PC-9 (cell line): Measurements from ENCODE around the gene S100Z. TPM values are rescaled to one million over a fixed set of nuclear protein-coding genes. Genes with fewer than 3 reads are reported as not detected.

ENCODE experiments used
- BruUV-seq: library from RNA; stranded (reverse); fragments of 400-500 nt; replicated peaks from 2 replicates; lab custom pipeline; 2021; lab: Mats Ljungman, UMichigan
- CTCF ChIA-PET: fragments of 300-600 bp; sonication (Branson Sonifier 250); formaldehyde crosslinking; loops from one replicate; lab custom pipeline; 2022; ENCODE audit warnings: antibody characterized with exemption; lab: Charles Lee
- POLR2A ChIA-PET: fragments of 300-600 bp; sonication (Branson Sonifier 250); formaldehyde crosslinking; loops from one replicate; lab custom pipeline; 2022; ENCODE audit warnings: antibody characterized with exemption; ENCODE audit not compliant: unreplicated experiment; lab: Charles Lee
- DNase-seq, 2 experiments: peaks; one replicate each; pipeline versions ENCODE4 v3.0.0 to v3.0.0-alpha.2; 2015 to 2022; ENCODE audit warnings: mixed read lengths in 1 of 2
- H2AFZ ChIP-seq: fragments of 200-600 bp; sonication (generic); 2 replicates; pipeline ENCODE4 v1.8.1; 2017; ENCODE audit warnings: antibody characterized with exemption
- H3F3A ChIP-seq: fragments of 200-600 bp; sonication (generic); 2 replicates; pipeline ENCODE4 v1.8.1; 2017; ENCODE audit warnings: antibody characterized with exemption, mild to moderate bottlenecking, low read depth; ENCODE audit not compliant: insufficient read depth
- H3K27ac ChIP-seq: fragments of 200-600 bp; sonication (generic); 2 replicates; pipeline ENCODE4 v1.6.1; 2016; ENCODE audit warnings: mixed run types
- H3K27me3 ChIP-seq: fragments of 200-600 bp; sonication (generic); 2 replicates; pipeline ENCODE4 v1.6.1; 2016; ENCODE audit warnings: low read depth, mixed run types; ENCODE audit not compliant: insufficient read depth
- H3K36me3 ChIP-seq: fragments of 200-600 bp; sonication (generic); 2 replicates; pipeline ENCODE4 v1.6.1; 2016; ENCODE audit warnings: low read depth, mixed run types
- H3K4me1 ChIP-seq: fragments of 200-600 bp; sonication (generic); replicated peaks from 2 replicates; pipeline ENCODE4 v1.6.1; 2016; ENCODE audit warnings: mixed run types; ENCODE audit not compliant: insufficient read depth
- H3K4me2 ChIP-seq: fragments of 200-600 bp; sonication (generic); 2 replicates; pipeline ENCODE4 v1.6.1; 2017; ENCODE audit warnings: mixed run types
- H3K4me3 ChIP-seq: fragments of 200-600 bp; sonication (generic); 2 replicates; pipeline ENCODE4 v1.6.1; 2016; ENCODE audit warnings: mixed run types
- H3K79me2 ChIP-seq: fragments of 200-600 bp; sonication (generic); 2 replicates; pipeline ENCODE4 v1.6.1; 2017; ENCODE audit warnings: low read depth, mixed run types
- H3K9me2 ChIP-seq: fragments of 200-600 bp; sonication (generic); 2 replicates; pipeline ENCODE4 v1.8.1; 2017; ENCODE audit warnings: mild to moderate bottlenecking; ENCODE audit not compliant: insufficient read depth
- H3K9me3 ChIP-seq: fragments of 200-600 bp; sonication (generic); 2 replicates; pipeline ENCODE4 v1.8.1; 2016; ENCODE audit warnings: low read depth; ENCODE audit not compliant: insufficient read depth
- H4K20me1 ChIP-seq: fragments of 200-600 bp; sonication (generic); 2 replicates; pipeline ENCODE4 v1.8.1; 2017; ENCODE audit not compliant: insufficient read depth
- CTCF ChIP-seq: fragments of 200-600 bp; sonication (generic); conservative IDR thresholded peaks from 2 replicates; pipeline ENCODE4 v1.6.1; 2017; ENCODE audit warnings: mixed run types, antibody characterized with exemption, mild to moderate bottlenecking, moderate library complexity
- EZH2 ChIP-seq: fragments of 200-600 bp; sonication (generic); IDR thresholded peaks from 2 replicates; pipeline ENCODE4 v1.8.0; 2017; ENCODE audit warnings: antibody characterized with exemption, low read depth
- intact Hi-C: fragments of 100-400 bp; cut with micrococcal nuclease; formaldehyde crosslinking; loops from one replicate; pipeline ENCODE4 v1.10.0; 2022; ENCODE audit not compliant: unreplicated experiment
- total RNA-seq: library from RNA; stranded (reverse); gene quantifications from 2 replicates; pipeline ENCODE4 v1.2.3, GENCODE V29; 2021

S100Z gene
- total RNA-seq, 1 experiment from 2014 or later, result not detected

GRCh38 chr5:76861612-76862011 is 11.8 kb downstream of the S100Z start:
- Histone ChIP-seq H3K9me3 (no peaks in the 10 kb centered on the region), H3K4me3 (no peak overlapping the region), H4K20me1 (no peaks in the 10 kb centered on the region), H3F3A (peaks cover 10% of the 10 kb centered on the region; the same call in 1 of the 2 replicates), H3K27me3 (no peaks in the 10 kb centered on the region), H2AFZ (no peak overlapping the region), H3K9me2 (no peaks in the 10 kb centered on the region), H3K36me3 (no peaks in the 10 kb centered on the region), H3K79me2 (no peaks in the 10 kb centered on the region), H3K4me1 (peaks cover 12% of the 10 kb centered on the region), H3K27ac (no peak overlapping the region), H3K4me2 (no peak overlapping the region)
- no peak for TF ChIP-seq EZH2
- no peak for TF ChIP-seq CTCF
- no TSS peak for BruUV-seq
- CTCF ChIA-PET, result no interaction called here
- no peak for DNase-seq
- intact Hi-C loops, result loop anchor here (10.0 kb wide), 1 partner anchor 147 kb away; the partner anchor contains the start of gene F2R
- POLR2A ChIA-PET, result no interaction called here

GRCh38 chr5:76863001-76863400 is 13.2 kb downstream of the S100Z start:
- H3K27me3 ChIP-seq, result no peaks in the 10 kb centered on the region
- H2AFZ ChIP-seq, result peak overlapping the region; percentile 34; the same call in 1 of the 2 replicates
- no peaks in the 10 kb centered on the region for H3K79me2 ChIP-seq
- peaks cover 19% of the 10 kb centered on the region; the same call in 1 of the 2 replicates for H3F3A ChIP-seq
- no TSS peak for BruUV-seq
- H4K20me1 ChIP-seq, result no peaks in the 10 kb centered on the region
- no peaks in the 10 kb centered on the region for H3K36me3 ChIP-seq
- CTCF ChIA-PET, result no interaction called here
- no peaks in the 10 kb centered on the region for H3K9me3 ChIP-seq
- peaks cover 22% of the 10 kb centered on the region for H3K4me1 ChIP-seq
- POLR2A ChIA-PET, result no interaction called here
- H3K4me3 ChIP-seq, result no peak overlapping the region
- DNase-seq, result peak; percentile 9 to 75
- H3K4me2 ChIP-seq, result peak overlapping the region; percentile 40; the same call in 1 of the 2 replicates
- TF ChIP-seq CTCF, result no peak
- TF ChIP-seq EZH2, result no peak
- no peaks in the 10 kb centered on the region for H3K9me2 ChIP-seq
- intact Hi-C loops, result loop anchor here (10.0 kb wide), 1 partner anchor 148 kb away; the partner anchor contains the start of gene F2R
- no peak overlapping the region for H3K27ac ChIP-seq

GRCh38 chr5:76866503-76866902 is 16.7 kb downstream of the S100Z start:
- H3K27ac ChIP-seq, result no peak overlapping the region
- H2AFZ ChIP-seq, result no peak overlapping the region
- no TSS peak for BruUV-seq
- no peak for DNase-seq
- no peaks in the 10 kb centered on the region for H3K9me2 ChIP-seq
- intact Hi-C loops, result loop anchor here (5.0 to 10.0 kb wide), 3 partner anchors 94 to 276 kb away; partner anchors contain the start of gene F2R
- H3K4me1 ChIP-seq, result peaks cover 24% of the 10 kb centered on the region
- no peaks in the 10 kb centered on the region for H3K27me3 ChIP-seq
- TF ChIP-seq EZH2 (no peak), CTCF (no peak)
- no peaks in the 10 kb centered on the region for H3K9me3 ChIP-seq
- ChIA-PET POLR2A (no interaction called here), CTCF (no interaction called here)
- H3K4me3 ChIP-seq, result no peak overlapping the region
- peaks cover 9% of the 10 kb centered on the region; the same call in 1 of the 2 replicates for H3F3A ChIP-seq
- H3K36me3 ChIP-seq, result no peaks in the 10 kb centered on the region
- H3K79me2 ChIP-seq, result no peaks in the 10 kb centered on the region
- H3K4me2 ChIP-seq, result no peak overlapping the region
- no peaks in the 10 kb centered on the region for H4K20me1 ChIP-seq
